ENCODE measurements around the gene GPD2.

The GPD2 gene

GRCh38 chr2:156436497-156437085 lies 412 bp downstream of the GPD2 start:
- DNase-seq: no peak

DNA sequence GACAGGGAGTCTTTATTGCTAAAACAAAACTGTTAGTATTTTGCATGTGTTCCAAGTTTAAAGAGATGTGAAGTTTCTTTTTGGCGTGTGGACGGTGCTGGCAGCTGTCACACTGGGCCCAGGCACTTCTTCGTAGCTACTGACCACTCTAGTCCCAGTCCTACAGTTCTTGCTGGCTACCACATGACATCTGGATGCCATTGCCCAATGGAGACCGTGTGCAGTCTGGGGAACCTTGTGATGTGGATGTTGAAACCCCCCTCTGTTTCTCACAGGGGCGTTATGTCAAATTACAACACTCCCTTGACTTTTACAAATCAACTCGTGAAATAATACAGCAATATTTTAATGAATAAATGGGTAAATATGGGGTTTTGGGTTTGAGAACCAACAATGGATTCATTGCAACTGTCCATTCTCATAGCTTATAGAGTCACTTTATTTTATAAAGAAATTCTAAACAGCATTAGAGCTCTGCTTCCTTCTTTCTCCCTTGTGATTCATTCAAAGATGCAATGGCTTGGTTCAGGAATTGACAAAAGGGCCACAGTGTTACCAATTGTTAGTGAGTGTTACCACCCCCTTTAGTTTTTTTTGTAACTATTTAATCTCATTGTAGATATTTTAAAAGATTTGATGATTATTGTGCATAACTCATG lies 1.2 kb downstream of the GPD2 start:
- DNase-seq: no peak

DNA sequence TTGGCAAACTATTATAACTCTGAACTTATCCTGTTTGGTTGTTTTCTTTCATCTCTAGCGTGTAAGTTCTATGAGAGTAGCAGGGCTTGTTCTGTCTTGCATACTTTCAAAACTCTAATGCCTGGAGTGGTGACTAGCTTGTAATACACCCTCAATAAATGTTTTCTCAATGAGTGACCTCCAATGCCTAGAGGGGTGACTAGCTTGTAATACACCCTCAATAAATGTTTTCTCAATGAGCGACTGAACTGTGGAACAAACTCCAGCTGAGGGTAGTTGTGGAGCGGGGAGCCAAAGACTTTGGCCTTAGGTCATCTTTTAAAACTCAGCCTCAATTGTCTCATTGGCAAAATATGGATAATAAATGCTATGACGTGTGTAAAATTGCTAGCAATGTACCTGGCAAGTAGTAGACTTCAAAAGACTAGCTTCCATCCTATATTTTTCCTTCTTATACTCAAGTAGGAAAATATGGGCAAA lies 1.8 kb downstream of the GPD2 start:
- no peak for DNase-seq

DNA sequence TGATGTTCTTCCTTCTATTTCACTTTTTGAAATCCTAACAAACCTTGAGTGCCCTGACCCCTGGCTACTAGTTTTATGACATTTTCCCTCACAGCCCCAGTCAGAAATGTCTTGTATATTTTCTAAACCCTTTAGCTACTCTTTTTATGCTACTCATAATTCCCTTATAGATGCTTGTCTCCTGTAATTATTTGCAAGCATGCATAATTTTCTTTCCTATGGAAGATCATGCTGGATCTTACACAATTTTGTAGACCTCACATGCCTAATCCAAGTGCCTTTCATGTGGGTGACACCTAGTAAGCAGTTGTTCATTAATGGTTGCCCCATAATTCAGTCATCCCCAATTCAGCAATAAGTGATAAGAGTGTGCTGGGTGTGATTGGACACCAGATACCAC lies 6.9 kb downstream of the GPD2 start:
- no peak for DNase-seq

DNA sequence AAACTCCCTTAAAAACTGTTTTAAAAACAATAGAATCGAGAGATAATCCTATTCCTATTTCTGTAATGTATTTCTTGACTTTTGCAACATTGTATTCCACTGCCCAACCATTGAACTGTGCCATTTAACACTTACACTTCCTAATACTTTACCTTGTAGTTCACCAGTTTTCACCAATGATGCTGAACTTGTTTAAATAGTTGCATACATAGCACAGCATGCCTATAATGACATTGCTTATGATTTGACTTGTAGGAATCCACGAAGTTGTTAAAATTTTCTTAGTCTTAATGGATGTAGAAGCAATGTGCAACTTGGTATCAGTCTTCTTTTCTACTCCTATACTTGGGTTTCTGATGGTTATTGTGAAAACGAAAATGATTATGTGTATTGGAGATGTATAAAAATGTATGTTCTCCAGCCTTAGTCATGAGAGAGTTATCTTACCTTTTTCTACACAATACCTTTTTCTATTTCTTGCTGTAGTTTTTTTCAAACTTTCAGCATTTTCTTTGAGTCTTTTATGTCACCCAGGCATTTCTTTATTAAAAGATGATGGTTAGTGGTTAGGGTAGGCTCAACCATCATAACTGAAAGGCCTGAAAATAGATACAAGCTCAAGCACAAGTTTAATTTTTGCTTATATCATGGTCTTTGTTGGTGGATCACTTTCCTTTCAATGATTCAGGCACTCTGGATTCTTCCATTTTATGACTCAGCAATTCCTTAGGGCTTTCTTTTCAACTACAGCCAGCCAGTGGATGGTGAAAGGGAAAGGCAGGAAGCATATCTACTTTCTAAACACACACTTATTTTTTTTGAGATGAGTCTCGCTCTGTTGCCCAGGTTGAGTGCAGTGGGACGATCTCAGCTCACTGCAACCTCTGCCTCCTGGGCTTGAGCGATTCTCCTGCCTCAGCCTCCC lies 9.4 kb downstream of the GPD2 start:
- no peak for DNase-seq

GRCh38 chr2:156447761-156448160 lies 11.6 kb downstream of the GPD2 start:
- DNase-seq: no peak

- no peak for DNase-seq
These were observed 12.6 kb downstream of the GPD2 start for GRCh38 chr2:156448766-156449165.

DNA sequence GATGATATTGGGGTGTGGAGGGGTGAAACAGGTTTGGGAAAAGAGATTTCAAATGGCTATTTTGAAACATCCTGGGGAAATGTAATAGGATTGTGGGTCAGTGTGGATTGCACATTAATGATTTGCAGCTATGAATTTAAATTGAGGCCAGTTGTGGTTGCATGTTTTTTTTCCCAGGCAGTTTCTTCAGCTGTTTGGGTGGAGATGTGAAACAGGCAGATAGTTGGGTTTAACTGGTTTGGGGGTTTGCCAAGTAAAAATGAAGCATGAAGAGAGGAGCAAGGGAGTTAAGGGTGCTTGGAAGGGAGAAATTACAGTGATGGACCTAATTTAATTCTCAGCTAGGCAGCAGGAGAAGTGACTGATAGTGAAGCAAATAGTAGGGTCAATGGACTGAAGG lies 16.8 kb downstream of the GPD2 start:
- DNase-seq: no peak

GRCh38 chr2:156455361-156455975 lies 19.3 kb downstream of the GPD2 start:
- no peak for DNase-seq

DNA sequence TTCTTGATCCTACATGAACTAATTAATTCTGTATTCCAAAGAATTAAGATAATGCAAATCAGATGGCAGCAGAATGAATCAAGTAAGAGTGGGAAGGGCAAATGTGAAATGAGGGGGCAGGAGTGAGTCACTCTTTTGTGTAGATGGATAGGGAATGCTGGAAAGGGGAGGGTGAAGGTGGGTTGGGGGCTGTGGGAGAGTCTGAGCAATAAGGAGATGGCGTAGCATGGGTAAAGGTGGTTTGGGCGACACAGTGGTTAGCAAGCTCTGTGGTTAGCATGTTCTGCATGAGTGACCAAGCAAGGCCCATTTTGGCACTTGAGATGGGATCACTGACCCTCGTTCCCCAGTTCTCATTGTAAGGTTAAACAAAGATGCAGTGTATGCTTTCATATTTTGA lies 20.4 kb downstream of the GPD2 start:
- no peak for DNase-seq

DNA sequence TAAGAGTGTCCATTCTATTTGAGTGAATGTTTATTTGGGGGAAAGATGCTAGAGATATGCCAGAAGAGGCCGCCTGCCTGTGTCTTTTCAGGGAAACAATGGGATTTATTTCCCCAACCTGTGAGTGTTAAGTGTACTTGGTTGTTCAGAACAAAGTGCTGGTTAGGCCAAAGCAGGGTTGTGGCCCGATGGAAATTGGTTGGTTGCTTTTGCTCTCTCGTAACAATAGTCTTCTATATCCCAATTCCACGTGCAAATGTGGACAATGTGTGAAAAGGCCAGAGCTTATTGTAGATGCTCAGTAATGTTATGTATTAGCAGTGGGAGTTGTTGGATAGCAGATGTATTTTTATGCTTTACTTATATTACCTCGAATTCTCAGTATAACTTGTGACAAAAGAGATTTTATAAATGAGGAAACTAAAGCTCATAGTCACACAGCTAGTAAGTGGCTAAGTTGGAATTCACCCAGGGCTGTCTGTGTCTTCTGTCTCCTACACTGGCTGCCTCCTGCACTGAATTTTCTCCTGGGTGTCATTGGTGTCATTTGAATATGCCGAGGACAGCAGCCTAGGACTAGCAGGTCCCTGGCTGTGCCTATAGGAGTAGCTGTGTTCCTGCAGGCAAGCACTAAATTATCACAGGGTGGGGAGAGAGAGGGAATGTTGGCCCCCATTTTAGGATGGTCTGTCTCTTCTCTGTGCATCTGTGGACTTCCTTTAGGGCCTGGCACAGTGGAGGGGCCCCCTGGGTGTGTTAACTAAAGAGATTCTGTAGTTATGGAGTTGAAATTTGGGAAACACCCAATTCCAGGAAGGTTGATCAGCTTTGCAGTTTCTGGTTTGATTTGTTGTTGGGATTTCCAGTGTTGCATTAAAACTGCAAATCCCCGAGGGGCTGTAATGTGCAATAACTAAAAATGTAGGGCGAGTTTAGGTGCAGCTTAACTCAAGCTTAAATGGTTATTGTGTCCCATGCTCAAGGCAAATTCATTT lies 21.6 kb downstream of the GPD2 start:
- no peak for DNase-seq

GRCh38 chr2:156459720-156460119 lies 23.5 kb downstream of the GPD2 start:
- no peak for DNase-seq

DNA sequence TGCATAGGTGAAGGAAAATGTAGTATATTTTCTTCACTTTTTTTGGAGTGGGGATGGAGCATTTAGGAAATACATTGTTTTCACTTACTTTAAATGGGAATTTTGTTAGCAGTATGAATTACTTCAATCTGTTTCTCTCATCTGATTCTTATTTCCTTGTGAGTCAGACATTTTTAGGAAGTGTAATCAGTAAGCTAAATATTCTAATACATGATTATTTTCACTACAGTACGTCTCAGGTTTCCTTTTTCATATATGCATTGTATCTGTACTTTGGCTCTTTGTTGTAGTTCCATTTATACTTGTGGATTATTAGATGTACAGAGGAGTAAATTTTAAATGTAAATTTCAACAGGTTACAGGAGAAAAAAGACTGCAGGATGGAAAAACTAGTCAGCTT lies 27.9 kb downstream of the GPD2 start:
- no peak for DNase-seq

GRCh38 chr2:156465573-156465972 lies 29.4 kb downstream of the GPD2 start:
- DNase-seq: no peak

- DNase-seq: peak; percentile 64
These were observed 30.7 kb downstream of the GPD2 start for GRCh38 chr2:156466739-156467405.

- DNase-seq: no peak
These were observed 34.9 kb downstream of the GPD2 start for GRCh38 chr2:156470975-156471583.

DNA sequence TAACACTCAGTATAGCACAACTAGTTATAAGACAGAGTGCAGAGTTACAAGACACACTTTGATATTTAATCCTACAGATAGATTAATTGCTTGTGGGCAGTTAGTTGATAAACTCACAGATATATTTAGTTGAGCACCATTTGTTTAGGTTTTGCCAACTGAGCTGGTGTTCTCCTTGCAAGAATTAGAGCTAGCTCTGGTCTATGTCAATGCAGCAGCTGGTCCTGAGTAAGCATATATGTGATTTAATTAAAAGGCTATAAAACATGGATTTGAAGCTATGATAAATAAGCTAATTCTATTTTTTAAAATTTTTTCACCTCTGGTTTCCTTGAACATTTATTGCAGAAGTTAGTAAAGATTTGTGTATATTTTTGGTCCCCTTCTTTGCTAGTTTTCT lies 35.6 kb downstream of the GPD2 start:
- DNase-seq: no peak

DNA sequence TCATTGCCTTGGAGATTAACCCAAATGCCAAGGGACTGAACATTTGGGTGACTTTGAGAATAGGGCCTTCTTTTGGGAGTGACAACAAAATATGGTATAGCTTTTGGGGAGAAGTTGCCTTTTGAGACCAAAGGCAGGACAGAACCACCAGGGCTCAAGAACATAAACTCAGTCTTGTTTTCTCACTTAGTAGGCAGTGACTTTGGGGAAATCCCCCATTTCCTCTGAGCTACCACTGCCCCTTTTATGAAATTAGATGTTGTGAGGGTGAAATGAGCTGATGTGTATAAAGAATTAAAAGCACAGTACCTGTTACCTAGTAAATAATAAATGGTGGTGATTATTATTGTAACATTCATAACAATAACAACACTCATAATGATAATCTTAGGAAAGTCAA lies 36.5 kb downstream of the GPD2 start:
- DNase-seq: no peak

GRCh38 chr2:156473445-156473844 lies 37.3 kb downstream of the GPD2 start:
- DNase-seq: no peak

DNA sequence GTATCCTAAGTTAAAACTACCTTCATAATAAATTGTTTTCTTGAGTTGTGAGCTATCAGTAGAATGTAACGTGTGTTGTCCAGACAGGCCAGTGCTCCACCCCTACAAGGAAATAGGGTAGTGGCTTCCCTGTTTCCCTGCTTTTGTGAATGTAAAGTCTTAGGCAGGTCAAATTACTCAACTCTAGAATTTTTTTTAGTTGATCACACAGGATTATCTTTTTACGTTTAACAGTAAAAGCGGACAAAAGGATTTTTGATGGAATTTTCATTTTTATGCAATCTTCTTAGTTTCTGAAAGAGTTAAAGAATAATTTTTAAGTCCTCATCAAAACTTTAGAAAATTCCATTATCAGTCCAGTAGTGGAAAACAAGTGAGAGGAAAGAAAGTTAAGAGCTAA lies 38.2 kb downstream of the GPD2 start:
- no peak for DNase-seq
